Stimulated activated CD8-positive, alpha-beta memory T cell treated with anti-CD3 and anti-CD28 coated beads, Interleukin-12 subunit alpha, Interleukin-12 subunit beta, amount 100 ng/mL, for 1 hour (primary cell): Measurements from ENCODE around the gene COL6A2.
"Not testable (repeated sequence)": the region's sequence is repeated elsewhere in the genome, so short reads cannot be mapped to it uniquely, and the experiment has no call there.

Source experiments
- DNase-seq: peaks from one replicate; pipeline ENCODE4 v3.0.0-alpha.2; 2020; ENCODE audit warnings: low read depth

The COL6A2 gene

DNA sequence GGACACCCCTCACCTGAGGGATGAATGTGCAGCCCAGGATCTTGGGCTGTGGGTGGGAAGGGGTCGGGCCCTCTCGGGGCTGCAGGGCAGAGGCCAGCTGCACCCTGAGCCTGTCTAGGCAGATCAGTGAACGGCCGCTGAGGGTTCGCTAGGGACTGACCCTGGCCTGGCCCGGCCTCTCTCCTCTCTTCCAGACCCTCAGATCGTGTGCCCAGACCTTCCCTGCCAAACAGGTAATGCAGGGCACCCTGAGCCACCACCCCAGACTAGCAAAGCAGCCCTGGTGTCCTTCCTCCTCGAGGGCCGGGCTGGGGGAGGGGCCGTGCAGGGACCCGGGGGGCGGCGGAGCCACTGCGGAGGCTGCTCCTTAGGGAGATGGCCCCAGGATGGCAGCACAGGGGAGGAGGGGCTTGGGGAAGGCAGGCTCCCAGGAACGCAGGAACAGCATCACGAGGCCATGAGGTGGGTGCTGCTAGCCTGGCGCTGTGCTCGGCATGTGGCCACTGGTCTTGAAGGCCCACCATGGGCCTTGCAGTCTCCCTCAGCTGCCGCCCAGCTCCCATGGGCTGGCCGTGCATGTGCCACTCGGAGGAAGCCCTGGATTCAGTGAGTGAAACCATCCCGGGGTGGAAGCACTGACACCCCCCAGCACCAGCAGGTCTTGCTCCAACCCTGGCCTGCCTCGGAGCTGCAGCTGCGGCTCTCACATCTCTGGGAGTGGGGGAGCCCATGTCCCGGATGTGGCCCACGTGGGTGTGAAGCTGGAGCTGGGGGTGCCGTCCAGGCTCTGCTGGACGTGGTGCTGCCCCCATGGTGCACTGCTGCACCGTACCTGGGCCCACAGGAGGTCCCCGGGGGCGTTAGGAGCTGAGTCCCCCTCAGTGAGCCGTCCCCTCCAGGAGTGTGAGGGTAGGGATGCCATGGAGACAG is 28.7 kb downstream of the COL6A2 start:
- no peak for DNase-seq

- DNase-seq, result no peak
Observed at GRCh38 chr21:46127239-46128105, 29.6 kb downstream of the COL6A2 start.

DNA sequence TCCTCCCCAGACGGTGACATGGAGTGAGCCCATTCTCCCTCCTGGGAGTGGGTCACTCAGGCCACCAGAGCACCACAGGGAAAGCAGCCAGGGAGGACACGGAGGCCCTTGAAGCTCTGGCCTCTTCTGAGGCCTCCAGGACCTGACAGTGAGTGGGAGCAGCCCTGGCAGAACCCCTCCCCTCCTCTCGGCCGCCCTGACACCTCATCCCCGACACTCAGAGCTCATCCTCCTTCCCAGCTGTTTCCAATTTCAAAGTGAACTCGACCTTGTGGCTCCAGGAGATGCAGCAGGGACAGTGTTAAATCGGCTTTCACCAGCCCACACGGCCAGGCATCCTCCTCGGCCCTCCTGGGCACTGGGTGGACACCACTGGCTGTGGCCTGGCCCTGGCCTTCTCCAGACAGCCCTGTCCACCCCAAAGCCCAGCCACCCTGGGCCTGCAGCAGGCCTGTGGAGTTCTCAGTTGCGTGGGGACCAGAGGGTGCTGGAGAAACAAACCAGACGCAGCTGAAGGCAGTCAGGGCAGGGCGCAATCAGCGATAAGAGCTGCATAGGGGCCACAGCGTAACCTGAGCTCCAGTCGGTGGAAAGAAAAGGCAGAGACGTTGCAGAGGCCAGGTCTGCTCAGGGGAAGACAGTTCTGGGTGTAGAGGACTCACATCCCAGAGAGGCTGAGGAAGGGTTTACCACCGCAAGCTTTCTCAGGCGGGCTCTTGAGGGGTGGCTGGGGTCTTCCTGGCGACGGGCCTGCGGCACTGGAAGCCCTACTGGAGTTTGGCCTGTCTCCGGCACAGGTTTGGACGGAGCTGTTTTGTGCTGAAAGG is 30.4 kb downstream of the COL6A2 start:
- no peak for DNase-seq

GRCh38 chr21:46128933-46129571 is 31.1 kb downstream of the COL6A2 start:
- DNase-seq, result no peak

DNA sequence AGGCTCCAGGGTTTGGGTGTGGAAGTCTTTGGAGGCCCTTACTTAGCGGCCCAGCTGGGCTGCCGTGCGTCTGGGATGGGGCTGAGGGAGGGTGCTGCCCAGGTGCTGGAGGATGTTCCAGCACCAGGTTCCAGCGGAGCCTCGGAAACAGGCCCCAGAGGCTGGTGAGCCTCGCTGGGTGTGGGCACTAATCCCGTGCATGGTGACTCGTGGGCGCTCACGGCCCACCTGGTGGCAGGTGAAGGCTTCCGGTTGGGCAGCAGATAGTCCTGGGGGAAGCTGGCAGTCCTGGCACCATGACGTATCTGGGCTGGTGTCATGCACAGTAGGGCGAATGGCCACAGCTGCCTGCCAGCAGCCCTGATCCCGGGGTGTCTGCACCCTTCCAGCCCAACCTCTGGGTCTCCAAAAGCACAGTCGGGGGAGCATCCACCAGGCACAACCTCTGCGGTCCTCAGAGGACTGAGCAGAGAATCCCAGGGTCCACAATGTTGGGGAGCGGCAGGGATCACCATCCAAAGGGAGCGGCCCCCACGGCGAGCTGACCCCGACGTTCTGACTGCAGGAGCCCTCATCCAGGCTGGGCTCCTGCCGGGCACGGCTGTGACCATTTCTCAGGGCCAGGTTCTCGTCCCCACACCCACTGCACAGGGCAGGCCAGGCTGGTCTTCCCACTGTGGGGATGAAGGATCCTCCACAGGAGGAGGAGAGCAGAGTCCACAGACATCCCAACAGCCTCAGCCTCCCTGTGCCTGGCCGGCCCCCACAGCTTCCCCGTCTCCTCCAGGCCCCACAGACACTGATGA is 32.1 kb downstream of the COL6A2 start:
- no peak for DNase-seq

DNA sequence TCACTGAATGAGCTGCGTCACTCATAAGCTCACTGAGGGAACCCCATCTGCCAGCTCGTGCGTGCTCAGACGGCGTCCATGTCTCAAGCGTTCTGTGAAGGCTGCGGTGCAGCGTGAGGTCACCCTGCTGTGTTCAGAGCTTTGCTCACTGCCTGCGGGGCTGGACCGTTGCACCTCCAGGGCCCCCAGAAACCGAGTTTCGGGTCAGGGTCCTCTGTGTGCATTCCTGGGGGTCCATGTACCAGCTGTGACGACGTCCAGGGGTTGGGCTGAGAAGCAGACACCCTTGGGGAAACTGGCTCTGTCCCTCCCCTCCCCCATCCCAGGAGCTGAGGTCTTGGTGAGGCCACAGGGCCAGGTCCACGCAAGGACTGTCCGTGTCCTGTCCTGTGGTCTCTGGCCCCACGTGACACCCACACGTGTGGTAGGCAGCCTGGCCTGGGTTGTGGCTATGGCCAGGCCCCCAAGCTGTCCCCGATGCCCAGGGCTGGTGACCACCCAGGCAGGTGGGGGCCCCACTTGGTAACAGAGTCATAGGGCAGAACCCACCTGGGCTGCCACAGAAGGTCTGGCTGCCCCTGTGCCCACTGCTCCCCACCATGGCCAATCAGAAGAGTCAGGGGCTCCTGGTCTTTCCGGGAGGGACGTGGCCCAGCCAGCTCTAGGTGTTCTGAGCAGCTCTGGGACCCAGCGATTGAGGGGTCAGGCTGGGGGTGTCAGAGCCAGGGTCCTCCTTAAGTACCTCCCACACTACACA is 33.1 kb downstream of the COL6A2 start:
- no peak for DNase-seq

DNA sequence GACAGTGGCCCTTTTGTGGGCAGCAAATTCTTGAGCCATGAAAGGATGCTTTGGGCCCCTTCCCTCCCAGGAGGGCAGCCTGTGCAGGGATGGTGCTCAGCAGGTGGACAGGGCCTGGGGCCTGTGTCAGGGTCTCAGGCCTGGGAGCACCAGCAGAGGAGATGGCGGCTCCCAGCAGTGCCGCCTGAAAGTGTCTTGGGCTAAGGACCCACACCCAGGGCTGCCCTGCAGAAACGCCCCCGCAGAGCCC is 33.6 kb downstream of the COL6A2 start:
- no peak for DNase-seq

DNA sequence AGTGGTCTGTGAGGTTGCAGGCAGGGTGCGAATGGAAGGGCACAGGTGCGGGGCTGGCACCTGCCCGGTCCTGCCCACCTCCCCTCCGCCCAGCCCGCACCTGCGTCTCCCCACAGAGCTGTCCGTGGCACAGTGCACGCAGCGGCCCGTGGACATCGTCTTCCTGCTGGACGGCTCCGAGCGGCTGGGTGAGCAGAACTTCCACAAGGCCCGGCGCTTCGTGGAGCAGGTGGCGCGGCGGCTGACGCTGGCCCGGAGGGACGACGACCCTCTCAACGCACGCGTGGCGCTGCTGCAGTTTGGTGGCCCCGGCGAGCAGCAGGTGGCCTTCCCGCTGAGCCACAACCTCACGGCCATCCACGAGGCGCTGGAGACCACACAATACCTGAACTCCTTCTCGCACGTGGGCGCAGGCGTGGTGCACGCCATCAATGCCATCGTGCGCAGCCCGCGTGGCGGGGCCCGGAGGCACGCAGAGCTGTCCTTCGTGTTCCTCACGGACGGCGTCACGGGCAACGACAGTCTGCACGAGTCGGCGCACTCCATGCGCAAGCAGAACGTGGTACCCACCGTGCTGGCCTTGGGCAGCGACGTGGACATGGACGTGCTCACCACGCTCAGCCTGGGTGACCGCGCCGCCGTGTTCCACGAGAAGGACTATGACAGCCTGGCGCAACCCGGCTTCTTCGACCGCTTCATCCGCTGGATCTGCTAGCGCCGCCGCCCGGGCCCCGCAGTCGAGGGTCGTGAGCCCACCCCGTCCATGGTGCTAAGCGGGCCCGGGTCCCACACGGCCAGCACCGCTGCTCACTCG is 34.1 kb downstream of the COL6A2 start:
- no peak for DNase-seq

- DNase-seq, result no peak
Observed at GRCh38 chr21:46135782-46136395, 38.0 kb downstream of the COL6A2 start.

- DNase-seq, result no peak
Observed at GRCh38 chr21:46136739-46137349, 38.9 kb downstream of the COL6A2 start.

GRCh38 chr21:46137908-46138307 is 40.0 kb downstream of the COL6A2 start:
- DNase-seq, result no peak

DNA sequence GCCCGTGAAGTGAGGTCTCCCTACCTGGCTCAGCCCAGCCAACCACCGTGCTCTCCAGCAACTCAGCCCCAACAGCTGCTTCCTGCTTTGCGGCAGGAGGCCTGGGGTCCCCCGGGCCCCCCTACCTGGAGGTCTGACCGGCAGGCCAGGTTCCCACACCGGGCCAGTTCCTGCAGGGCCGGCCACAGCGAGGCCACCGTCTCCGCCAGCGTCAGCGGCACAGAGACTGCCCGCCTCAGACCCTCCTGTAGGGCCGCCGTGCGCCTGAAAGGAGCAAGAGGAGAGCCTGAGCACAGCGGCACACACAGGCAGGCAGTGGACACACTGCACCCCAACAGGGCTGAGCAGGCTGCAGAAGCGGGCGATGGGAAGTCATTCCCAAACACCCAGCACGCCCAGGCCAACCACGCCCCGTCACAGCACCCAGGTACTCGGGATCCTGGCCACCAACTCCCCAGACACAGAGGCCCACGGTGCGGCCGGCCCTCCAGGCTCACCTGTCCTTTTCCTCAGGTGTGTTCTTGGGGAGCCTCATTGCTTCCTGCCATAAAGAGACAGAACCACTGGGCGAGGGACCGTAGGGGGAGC is 40.6 kb downstream of the COL6A2 start:
- no peak for DNase-seq

- DNase-seq, result no peak
Observed at GRCh38 chr21:46139686-46140085, 41.8 kb downstream of the COL6A2 start.

GRCh38 chr21:46140352-46141003 is 42.6 kb downstream of the COL6A2 start:
- DNase-seq, result not testable (repeated sequence)

DNA sequence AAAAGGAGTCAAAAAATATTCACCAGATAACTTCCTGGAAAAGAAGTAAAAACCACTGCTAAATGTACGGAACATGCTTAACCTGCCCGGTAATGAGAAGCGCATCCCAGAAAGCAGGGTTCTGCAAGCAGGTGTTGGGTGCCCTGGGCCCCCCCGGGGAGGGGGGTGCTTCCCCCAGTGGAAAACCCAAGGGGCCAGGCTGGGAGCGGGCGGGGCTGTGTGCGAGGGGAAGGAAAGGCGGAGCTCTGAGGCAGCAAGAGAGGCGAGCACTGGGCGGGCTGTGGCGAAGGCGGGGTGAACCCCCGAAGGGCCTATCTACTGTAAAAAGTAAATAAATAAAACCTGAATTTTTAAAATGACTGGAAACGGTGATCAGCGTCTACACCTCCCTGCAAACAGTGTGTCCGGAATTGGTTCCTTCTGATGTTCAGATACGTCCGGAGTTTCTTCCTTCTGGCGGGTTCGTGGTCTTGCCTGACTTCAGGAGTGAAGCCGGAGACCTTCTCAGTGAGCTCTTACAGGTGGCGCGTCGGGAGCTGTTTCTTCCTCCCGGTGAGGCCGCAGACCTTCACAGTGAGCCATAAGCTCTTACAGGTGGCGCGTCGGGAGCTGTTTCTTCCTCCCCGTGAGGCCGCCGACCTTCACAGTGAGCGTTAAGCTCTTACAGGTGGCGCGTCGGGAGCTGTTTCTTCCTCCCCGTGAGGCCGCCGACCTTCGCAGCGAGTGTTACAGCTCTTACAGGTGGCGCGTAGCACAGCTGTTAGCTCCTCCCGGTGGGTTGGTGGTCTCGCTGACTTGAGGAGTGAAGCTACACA is 44.1 kb downstream of the COL6A2 start:
- DNase-seq, result no peak

- DNase-seq, result no peak
Observed at GRCh38 chr21:46142582-46143473, 44.9 kb downstream of the COL6A2 start.
